ENCODE measurements around the gene RASSF4. TPM values are rescaled to one million over a fixed set of nuclear protein-coding genes. Genes with fewer than 3 reads are reported as not detected.

The RASSF4 gene, protein sequence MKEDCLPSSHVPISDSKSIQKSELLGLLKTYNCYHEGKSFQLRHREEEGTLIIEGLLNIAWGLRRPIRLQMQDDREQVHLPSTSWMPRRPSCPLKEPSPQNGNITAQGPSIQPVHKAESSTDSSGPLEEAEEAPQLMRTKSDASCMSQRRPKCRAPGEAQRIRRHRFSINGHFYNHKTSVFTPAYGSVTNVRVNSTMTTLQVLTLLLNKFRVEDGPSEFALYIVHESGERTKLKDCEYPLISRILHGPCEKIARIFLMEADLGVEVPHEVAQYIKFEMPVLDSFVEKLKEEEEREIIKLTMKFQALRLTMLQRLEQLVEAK
- 8.8 and 12.3 TPM in 2 replicates for total RNA-seq

DNA sequence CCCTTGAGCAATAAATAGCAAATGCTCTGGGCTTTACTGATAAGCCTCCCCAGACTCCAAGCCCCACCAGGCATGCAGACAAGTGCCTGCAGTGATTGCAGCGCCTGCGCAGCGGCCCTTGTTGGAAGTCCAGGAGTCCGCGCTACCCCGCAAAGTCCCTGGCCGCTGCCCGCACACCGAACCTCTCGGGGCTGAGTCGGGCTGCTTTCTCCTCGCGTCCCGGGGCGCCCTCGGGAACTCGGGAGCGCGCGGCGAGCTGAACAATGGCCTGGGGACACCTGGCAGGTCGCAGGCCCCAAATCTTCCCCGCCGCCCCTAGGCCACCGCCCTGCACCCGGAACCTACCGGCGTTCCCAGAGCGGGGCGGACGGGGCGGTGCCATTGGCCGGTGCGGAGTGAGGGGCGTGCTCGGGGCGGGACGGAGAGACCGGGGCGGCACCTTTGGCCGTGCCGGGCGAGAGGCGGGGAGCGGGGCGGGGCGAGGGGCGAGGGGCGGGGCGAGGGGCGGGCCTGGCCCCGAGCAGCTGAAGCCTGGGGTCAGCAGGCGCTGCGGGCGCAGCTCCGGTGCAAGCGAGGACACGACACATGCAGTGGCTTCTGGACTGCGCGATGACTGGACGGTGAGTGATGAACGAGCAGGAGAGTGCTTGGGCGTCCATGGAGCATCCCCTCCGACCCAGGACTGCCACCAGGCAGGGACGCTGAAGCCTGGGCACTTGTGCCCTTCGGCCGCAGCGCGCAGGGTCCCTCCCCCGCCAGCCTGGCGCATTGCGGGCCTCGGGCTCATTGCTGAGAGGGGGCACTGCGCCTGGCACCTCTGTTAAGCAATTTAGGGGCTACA lies at the start of gene RASSF4:
TSS of gene RASSF4 (plus strand) at position 556 of the 841 bp plus-strand sequence. CDS start 10,401 bp downstream, outside the sequence.
- no peak for DNase-seq (ENCODE audit: low read depth, low spot score)

DNA sequence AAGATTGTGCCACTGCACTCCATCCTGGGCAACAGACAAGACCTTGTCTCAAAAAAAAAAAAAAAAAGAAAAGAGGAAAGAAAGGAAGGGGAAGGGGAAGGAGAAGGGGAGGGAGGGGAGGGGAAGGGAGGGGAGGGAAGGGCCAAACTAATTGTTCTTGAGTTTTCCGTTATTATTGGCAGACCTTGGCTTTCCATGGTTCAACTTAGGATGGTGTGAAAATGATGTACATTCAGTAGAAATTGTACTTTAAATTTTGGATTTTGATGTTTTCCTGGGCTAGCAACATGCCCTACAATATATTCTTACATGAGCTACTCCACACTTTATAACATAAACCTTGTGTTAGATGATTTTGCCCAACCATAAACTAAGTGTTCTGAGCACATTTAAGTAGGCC lies 49.7 kb upstream of the RASSF4 start:
- DNase-seq (ENCODE audit: low read depth, low spot score): no peak

DNA sequence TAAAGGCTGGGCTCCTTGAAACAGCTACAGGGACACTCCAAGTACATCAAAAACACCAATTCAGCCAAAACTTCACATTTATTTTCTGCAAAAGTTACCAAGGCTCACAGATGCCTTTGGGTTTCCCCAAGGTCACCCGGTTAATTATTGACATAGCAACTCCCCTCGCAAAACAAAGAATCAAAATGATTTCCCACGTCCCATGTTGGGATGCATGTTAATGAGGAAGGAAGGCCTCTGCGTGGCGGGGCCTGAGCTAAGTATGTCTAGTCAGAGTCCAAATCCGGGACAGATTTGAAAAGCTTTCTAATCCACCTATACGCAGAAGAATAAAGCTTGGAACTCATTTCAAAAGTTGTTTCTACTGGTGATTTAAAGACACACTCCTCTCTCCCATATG lies 49.0 kb upstream of the RASSF4 start:
- no peak for DNase-seq (ENCODE audit: low read depth, low spot score)

DNA sequence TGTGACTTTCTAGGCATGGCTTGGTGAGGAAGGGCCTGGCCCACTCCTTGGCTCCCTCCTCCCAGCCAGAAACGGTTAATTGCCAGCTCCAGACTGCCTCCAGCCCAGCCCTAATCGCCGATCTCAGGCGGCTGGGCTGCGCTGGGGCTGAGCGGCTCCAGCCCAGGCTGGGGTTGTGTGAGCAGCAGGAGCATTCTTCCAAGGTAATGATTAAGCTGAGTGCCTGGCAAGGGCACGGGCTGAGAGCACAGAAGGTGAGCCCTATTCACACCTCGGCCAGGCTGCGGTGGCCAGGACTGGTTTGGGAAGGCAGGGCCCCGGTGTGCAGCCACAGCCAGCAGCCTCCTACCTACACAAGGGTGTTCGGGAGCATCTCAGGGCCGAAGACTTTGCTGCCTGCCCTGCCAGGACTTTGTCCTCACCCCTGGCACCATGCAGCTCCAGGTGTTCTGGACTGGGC lies 48.5 kb upstream of the RASSF4 start, which contains the start of gene TMEM72:
TSS of gene TMEM72 (plus strand) at position 257 of the 460 bp plus-strand sequence. CDS start at position 433, 176 bp downstream.
- no peak for DNase-seq (ENCODE audit: low read depth, low spot score)

DNA sequence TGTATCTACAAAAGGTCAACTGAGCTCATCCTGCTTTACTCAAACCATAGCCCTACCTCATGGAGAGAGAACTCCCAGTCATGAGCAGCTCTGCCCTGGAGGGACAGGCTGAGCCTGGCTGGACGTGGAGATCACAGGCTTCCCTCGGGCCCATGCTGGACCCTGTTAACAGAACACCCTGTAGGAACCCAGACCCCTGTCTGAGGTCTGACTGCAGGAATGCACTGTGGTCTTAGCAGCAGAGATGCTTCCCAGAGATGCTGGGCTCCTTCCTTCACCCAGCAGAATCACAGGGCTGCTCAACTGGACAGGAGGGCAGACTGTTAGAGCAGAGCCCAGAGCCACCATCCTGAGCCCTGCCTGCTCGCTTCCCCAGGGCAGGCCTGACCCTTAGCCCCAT lies 47.7 kb upstream of the RASSF4 start:
- no peak for DNase-seq (ENCODE audit: low read depth, low spot score)

DNA sequence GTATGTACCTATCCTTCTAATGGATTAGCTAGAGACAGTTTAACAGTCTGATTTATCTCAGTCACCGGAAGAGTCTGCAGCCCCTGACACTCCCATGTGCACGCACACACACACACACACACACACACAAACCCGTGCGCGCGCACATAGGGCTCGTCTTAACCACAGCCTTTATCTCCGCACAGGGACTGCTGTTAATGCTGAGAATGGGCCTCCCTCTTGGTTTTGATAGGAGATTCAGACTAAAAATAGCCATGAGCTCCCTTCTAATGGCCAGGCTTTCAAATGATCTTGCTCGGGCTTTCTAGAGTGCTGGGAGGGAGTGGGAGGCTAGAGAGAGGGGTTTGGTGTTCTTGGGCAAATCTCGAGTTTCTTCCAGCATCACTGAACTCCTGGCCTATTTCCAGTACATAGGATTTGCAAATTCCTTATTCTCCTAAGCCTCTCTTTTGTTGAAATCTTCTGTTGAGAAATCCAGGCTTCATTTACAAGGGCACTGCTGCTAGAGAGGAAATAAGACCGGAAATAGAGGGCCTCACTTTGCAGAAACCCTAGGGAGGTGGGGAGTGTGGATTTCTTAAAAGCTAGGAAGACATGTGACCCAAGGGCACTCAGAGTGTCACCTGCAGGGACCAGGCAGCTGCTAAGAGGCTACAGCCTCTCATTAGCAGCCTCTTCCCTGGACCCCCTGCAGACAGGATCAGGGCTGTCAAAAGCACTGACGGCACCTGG lies 46.1 kb upstream of the RASSF4 start:
- DNase-seq (ENCODE audit: low read depth, low spot score): no peak

DNA sequence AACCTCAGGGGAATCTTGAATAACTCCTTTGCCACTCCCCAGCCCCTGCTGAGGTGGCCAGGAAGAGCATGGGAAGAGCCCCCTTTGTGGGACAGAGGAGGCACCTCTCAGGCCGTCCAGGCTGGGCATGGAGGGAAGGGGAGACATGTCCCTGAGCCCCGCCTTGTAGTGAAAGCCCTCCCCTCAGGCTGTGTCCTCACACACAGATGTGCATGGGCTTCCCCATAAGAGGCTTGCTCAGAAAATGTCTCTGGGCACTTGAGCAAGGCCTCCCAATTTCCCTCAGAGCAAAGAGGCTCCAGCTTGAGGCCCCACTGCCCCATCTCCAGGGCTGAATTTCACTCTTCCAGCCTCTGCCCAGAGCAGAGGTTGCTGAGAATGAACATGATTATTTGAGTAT lies 44.7 kb upstream of the RASSF4 start:
- DNase-seq (ENCODE audit: low read depth, low spot score): no peak

DNA sequence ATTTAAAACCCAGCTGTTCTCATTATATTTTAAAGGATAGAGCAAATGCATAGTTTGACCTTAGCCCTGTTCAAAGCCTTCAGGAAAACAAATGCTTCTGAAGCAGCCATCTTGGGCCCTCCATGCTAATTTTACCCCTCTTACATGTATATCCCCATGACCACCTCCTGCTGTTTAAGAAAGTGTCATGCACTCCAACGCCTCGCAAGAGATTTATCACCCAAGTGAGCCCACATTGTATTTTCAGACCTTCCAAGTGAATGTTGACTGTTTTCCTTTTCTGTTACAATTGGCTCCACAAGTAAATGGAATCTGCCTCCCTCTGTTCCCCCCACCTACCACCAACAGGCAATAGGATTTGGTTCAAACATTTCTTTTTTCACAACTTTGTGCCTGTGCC lies 43.2 kb upstream of the RASSF4 start:
- no peak for DNase-seq (ENCODE audit: low read depth, low spot score)

DNA sequence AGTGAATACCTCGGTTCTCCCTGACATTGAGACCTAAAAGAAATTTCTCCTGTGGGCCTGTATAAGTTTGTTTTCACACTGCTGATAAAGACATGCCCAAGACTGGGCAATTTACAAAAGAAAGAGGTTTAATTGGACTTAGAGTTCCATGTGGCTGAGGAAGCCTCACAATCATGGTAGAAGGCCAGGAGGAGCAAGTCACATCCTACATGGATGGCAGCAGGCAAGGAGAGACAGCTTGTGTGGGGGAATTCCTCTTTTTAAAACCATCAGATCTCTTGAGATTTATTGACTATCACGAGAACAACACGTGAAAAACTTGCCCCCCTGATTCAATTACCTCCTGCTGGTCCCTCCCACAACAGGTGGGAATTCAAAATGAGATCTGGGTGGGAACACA lies 41.8 kb upstream of the RASSF4 start:
- no peak for DNase-seq (ENCODE audit: low read depth, low spot score)

DNA sequence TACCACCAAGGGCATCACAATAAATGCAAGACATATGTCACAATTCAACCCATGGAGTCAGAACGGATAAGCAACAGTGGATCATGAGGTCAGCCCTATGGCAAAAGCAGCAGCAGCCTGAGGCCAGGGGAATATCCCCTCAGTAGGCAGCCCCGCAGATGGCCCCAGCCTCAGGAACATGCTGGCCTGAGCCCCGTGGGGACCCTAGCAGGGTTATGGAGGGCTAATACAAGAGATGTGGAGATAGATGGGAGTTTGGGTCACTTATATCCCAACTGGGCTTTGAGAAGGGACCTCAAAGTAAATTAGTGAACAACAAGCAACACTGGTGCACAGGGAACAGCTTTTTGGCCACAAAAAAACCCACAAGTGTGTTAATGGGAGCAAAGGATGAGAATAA lies 39.4 kb upstream of the RASSF4 start:
- no peak for DNase-seq (ENCODE audit: low read depth, low spot score)

DNA sequence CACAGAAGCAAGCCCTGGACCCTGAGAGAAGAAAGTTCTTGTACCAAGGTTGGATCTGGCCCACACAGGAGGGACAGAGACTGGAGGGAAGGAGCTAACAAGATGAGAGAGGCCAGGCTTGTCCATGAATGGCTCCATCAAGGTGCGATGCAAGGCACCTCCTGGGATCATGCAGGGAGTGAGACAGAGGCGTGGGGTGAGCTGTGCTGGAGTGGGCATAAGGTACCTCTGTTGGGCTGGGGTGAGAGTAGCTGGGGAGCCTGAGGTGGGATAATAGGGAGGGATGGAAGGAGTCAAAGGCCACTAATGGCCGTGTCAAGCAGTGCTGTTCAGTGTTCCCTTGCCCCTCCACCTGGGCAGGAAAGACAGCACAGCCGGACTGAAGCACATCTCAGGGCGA lies 38.5 kb upstream of the RASSF4 start:
- DNase-seq (ENCODE audit: low read depth, low spot score): no peak

DNA sequence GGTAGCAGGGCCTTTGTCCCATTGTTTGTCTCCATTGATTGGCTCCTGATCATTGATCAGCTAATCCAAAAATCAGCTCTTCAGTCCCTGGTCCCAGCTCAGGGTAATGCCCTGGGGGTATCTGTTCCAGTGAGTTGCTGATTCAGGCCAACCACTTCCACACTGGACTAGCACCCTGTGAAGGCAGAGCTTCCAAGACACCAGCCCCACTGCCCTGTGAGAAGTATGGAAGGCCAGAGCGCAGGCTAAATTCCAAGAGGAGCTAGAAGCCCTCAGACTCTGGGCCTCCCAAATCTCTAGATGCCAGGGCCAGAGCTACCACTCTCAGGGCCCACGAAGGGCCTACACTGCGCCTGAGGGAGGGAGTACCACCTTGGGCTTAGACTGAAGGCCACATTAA lies 38.1 kb upstream of the RASSF4 start:
- DNase-seq (ENCODE audit: low read depth, low spot score): no peak

DNA sequence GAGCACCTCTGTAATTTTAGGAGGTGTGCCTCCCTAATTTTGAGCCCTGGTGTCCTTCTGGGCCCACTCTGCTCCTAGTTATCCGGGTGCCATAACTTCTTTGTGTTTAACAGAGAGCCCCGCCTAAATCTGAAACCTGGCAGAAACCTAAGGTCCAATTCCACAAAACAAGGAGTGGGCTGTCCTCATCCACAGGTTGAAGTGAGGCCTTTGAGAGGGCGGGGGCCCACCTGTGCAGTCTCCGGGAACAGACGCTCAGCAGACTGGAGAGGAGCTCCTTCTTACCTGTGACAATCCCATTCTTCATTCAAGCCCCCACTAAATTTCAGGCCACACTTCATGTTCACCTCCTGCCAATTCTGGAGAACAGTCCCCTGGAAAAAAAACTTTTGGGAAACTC lies 37.6 kb upstream of the RASSF4 start:
- DNase-seq (ENCODE audit: low read depth, low spot score): no peak

DNA sequence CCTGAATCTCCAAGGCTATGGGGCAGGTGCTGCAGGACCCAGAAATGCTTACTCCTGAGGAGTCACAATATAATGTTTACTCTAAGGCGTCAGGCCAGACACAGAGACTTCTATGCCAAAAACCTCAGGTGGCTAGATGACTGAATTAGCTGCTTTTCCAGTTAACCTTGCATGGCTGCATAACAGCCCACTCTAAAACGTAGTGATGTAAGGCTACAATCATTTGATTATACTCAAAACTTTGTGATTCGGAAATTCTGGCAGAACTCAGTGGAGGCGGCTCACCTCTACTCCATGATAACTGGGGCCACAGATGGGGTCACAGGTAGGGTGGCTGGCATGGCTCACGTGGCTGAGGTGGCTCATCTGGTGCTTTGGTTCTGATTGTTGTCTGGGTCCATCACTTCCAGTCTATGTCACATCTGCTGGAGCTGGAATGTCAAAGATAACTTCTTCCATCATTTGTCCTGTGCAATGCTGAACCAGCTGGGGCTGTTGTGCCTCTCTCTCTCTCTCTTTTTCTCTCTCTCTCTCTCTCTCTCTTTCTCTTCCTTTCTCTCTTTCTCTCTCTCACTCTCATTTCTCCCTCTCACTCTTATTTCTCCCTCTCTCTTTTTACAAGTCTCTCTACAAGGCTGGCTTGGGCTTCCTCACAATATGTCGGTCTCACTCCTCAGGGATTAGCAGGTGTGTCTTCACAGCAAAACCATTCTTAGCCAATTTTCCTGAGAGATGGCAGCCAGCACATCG lies 36.6 kb upstream of the RASSF4 start:
- no peak for DNase-seq (ENCODE audit: low read depth, low spot score)

DNA sequence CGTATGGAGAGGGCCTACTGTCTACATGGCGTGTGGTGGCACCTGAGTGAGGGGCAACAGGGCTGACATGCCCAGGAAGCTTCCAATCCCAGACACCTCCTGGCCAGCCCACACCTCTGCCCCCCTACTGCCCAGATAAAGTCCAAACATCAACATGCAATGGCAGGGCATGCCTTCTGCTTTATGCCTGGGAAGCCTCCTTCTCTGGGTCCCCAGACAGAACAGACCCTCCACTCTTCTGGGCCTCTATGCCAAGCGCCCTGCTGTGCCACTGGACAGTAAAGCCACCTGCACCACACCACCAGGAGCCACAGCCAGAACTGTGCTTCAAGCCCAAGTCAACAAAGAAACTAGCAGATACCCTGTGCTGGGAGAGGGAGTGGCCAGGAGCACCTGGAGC lies 36.0 kb upstream of the RASSF4 start:
- no peak for DNase-seq (ENCODE audit: low read depth, low spot score)

DNA sequence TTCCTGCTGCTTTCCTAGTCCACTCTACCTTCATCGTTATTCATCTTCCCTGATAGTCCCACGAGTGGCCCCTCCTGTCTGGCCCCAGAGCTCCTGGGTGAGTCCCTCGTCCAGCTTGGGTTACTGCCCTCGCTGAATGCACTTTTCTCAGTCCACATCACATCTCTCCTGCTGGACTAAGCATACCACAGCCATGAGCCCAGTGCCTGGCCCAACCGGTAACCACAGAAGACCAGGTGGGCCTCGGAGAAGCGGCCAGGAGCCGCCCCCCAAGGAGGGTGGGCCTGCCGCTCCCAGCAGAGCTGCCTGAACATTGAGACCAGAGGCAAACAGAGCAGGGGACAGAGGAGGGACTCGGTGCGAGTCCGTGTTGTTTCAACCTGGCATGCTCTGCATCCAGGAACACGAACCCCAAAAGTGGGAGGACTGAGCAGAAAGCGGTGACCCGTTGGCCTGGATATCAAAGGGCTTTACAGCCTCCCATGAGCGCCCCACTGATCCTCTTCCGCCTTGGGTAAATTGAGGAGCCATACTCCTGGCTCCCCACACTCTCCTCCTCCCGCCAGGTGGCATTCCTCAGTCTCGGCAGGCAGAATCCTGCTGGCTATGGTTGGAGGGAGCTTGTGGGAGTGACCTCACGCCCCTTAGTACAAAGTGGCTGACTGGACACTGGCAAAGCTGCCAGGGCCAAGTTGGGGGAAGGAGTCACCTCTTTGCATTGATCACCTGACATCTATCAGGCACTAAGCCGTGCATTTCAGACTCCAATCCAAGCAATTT lies 35.2 kb upstream of the RASSF4 start:
- no peak for DNase-seq (ENCODE audit: low read depth, low spot score)

DNA sequence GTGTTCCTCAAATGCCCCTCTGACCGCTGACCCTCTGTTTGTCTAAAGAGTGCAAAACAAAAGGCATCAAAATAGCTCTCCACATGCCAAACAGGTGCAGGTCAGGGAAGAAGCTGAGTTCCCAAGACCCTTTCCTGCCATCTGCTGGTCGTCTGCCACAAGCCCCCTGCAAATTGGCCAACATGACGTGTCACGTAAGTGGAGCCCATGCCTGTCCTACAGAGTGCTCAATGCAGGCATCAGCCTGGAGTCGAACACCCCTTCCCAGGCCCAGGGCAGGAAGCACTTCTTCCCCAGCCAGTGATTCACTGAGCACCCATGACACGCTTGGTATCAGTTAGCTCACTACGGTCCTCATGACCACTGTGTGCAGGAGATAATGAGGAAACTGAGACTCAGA lies 34.4 kb upstream of the RASSF4 start:
- no peak for DNase-seq (ENCODE audit: low read depth, low spot score)

DNA sequence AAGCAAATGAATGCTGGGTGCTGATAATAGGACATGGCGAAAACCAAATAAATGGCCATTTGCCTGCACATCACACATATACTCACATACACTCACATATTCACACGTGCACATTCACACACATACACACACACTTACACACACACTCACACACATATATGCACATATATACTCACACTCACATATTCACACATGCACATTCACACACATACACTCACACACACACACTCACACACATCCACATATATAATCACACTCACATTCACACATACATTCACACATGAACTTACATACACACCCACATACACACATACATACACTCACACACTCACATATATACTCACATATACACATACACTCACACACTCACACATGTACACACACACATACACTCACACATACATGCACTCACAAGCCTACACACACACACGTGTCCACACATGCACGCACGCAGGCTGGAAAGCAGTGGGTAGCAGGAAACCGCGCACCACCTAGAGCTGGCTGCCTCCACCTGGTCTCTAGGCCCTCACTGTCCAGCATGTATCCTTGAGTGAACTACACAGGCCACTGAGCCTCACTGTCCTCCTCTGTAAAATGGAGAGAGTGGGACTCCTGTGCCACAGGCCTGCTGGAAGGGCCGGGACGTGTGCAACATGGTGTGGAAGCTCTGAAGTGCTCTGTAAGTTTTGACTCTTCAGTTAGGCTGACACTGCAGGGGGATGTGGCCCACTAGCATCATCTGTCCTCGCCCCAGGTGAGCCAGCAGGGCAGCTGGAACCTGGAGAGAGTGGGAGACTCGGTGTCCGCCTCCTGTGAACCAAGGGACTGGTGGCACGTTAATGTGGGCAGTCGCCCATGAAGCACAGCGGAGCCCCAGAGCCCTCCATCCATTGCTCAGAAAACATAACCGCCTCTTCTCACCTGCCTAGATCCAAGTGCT lies 33.5 kb upstream of the RASSF4 start:
- DNase-seq (ENCODE audit: low read depth, low spot score): no peak

DNA sequence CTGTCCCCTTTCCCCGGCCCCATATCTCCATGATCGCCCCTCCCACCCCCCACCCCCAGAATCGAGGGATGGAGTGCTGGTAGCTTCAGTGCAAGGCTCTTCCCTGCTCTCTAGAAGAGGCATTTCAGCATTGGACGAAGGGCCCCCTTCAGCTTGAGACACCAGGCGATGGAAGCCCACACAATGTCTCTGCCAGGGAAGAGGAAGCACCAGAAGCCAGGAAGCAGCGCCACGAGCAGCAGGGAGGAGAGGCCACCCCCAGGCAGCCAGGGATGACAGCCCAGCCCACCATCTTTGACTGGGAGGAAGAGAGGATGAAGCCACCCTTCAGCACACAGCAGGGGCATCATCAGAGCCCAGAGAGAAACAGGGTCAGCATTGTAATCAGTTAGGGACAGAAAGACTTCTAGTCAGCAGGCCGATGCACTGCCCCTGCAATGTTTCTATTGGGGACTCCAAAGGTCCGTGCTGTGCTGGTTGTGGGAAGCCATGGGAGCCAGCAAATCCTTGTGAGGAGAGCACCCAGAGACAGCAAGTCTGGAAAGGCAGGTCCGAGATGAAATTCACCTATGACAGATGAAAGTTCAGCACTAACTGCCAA lies 32.8 kb upstream of the RASSF4 start:
- no peak for DNase-seq (ENCODE audit: low read depth, low spot score)
